ENCODE data around the gene GC.
"Not testable (repeated sequence)": the region's sequence is repeated elsewhere in the genome, so short reads cannot be mapped to it uniquely, and the experiment has no call there.

DNA sequence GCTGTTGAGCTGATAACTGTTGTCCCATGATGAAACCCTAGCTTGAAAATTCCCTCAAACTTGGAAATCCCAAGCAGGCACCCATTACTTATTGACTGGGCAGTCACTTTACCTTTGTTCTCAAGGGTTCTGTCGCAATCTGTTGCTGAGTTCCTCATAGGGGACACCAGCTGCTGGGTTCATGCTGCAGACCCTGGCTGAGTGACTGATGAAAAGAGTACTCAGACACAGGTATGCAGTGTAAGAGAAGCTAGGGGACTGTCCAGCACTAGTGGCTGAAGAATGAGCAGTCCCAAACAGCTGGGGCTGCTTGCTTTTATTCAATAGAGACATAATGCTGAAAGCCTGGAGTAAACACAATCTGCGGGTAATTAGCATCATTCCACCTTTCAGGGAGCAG is 21.4 kb upstream of the GC start:
- not testable (repeated sequence) for TF ChIP-seq EZH2 (IDR thresholded peaks at IDR 0.05; ENCODE audit: low read depth)
- TF ChIP-seq, protein P1, sequence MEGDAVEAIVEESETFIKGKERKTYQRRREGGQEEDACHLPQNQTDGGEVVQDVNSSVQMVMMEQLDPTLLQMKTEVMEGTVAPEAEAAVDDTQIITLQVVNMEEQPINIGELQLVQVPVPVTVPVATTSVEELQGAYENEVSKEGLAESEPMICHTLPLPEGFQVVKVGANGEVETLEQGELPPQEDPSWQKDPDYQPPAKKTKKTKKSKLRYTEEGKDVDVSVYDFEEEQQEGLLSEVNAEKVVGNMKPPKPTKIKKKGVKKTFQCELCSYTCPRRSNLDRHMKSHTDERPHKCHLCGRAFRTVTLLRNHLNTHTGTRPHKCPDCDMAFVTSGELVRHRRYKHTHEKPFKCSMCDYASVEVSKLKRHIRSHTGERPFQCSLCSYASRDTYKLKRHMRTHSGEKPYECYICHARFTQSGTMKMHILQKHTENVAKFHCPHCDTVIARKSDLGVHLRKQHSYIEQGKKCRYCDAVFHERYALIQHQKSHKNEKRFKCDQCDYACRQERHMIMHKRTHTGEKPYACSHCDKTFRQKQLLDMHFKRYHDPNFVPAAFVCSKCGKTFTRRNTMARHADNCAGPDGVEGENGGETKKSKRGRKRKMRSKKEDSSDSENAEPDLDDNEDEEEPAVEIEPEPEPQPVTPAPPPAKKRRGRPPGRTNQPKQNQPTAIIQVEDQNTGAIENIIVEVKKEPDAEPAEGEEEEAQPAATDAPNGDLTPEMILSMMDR (conservative IDR thresholded peaks at IDR 0.05) = not testable (repeated sequence)
